ENCODE measurements around the gene PDE6H. TPM values are rescaled to one million over a fixed set of nuclear protein-coding genes. Genes with fewer than 3 reads are reported as not detected.

Gene PDE6H
- total RNA-seq, 1 experiment from 2014 or later, result not detected

GRCh38 chr12:14953752-14954151, 19.1 kb upstream of the PDE6H start:
- ChIA-PET CTCF (no interaction called here), POLR2A (no interaction called here)
- no TSS peak for BruUV-seq (replicated peaks)
- no peaks in the 10 kb centered on the region for H3K4me1 ChIP-seq (ENCODE audit: control insufficient read depth, insufficient read depth, low read length)
- TF ChIP-seq POLR2AphosphoS5 (IDR thresholded peaks at IDR 0.05; ENCODE audit: low read depth, low read length) (no peak), SIN3A (IDR thresholded peaks at IDR 0.05; ENCODE audit: borderline replicate concordance, insufficient read depth, low read depth, low read length) (no peak), TCF7L2 (IDR thresholded peaks at IDR 0.05; ENCODE audit: low read depth, low read length) (no peak), REST (IDR thresholded peaks at IDR 0.05; ENCODE audit: insufficient read depth in 1 of 2, low read depth in 2 of 2, low read length in 1 of 2) (no peak), CTCF (IDR thresholded peaks at IDR 0.05) (no peak)
- ATAC-seq (no peak), DNase-seq (ENCODE audit: low read depth, low spot score) (no peak)
- in situ Hi-C loops (cut with HindIII; ENCODE audit: low pct_unique_long_range_greater_than_20kb, low sequenced_read_pairs), result no loop called here
- H3K27ac ChIP-seq (ENCODE audit: low read length), result no peak overlapping the region
- no peaks in the 10 kb centered on the region for H3K36me3 ChIP-seq (ENCODE audit: control insufficient read depth, insufficient read depth, low read length)
- intact Hi-C loops (cut with micrococcal nuclease; ENCODE audit: unreplicated experiment), result no loop called here
- H3K9me3 ChIP-seq (ENCODE audit: control insufficient read depth, insufficient read depth, low read depth, low read length), result no peaks in the 10 kb centered on the region
- H3K4me3 ChIP-seq (ENCODE audit: low read depth in 2 of 2, low read length in 2 of 2), result no peak overlapping the region
- no peaks in the 10 kb centered on the region for H3K27me3 ChIP-seq (ENCODE audit: control insufficient read depth, insufficient read depth, low read length)

- POLR2A ChIA-PET, result no interaction called here
- no peak for ATAC-seq
Measured at GRCh38 chr12:14954269-14954668, 18.6 kb upstream of the PDE6H start.

More at GRCh38 chr12:14954269-14954668, 18.6 kb upstream of the PDE6H start:
- CTCF ChIA-PET, result no interaction called here
- H3K27ac ChIP-seq (ENCODE audit: low read length), result no peak overlapping the region
- DNase-seq (ENCODE audit: low read depth, low spot score), result no peak
- intact Hi-C loops (cut with micrococcal nuclease; ENCODE audit: unreplicated experiment) (no loop called here), in situ Hi-C loops (cut with HindIII; ENCODE audit: low pct_unique_long_range_greater_than_20kb, low sequenced_read_pairs) (no loop called here)
- no TSS peak for BruUV-seq (replicated peaks)
- TF ChIP-seq POLR2AphosphoS5 (IDR thresholded peaks at IDR 0.05; ENCODE audit: low read depth, low read length), result no peak
- TF ChIP-seq SIN3A (IDR thresholded peaks at IDR 0.05; ENCODE audit: borderline replicate concordance, insufficient read depth, low read depth, low read length), result no peak
- no peak for TF ChIP-seq REST (IDR thresholded peaks at IDR 0.05; ENCODE audit: insufficient read depth in 1 of 2, low read depth in 2 of 2, low read length in 1 of 2)
- no peak for TF ChIP-seq CTCF (IDR thresholded peaks at IDR 0.05)
- H3K4me3 ChIP-seq (ENCODE audit: low read depth in 2 of 2, low read length in 2 of 2), result no peak overlapping the region
- no peaks in the 10 kb centered on the region for H3K9me3 ChIP-seq (ENCODE audit: control insufficient read depth, insufficient read depth, low read depth, low read length)
- H3K27me3 ChIP-seq (ENCODE audit: control insufficient read depth, insufficient read depth, low read length), result no peaks in the 10 kb centered on the region
- no peaks in the 10 kb centered on the region for H3K4me1 ChIP-seq (ENCODE audit: control insufficient read depth, insufficient read depth, low read length)
- H3K36me3 ChIP-seq (ENCODE audit: control insufficient read depth, insufficient read depth, low read length), result no peaks in the 10 kb centered on the region
